Mucosa of gallbladder (tissue), 1 donor: ENCODE data around the gene TNMD. TPM values are rescaled to one million over a fixed set of nuclear protein-coding genes. Genes with fewer than 3 reads are reported as not detected.
A peak's percentile ranks its signal among the peaks of the same experiment; 100 is the strongest.
"Not testable (repeated sequence)": the region's sequence is repeated elsewhere in the genome, so short reads cannot be mapped to it uniquely, and the experiment has no call there.

Source experiments
- DNase-seq: peaks from one replicate; pipeline ENCODE4 v3.0.0-alpha.2; 2020; ENCODE audit warnings: low spot score
- total RNA-seq: library from RNA; stranded (reverse); gene quantifications from one replicate; pipeline ENCODE4 v1.2.1, GENCODE V29; 2021
- donor health status: DM: no; HTN: no; CAD: no.

Gene TNMD
- total RNA-seq, result not detected

DNA sequence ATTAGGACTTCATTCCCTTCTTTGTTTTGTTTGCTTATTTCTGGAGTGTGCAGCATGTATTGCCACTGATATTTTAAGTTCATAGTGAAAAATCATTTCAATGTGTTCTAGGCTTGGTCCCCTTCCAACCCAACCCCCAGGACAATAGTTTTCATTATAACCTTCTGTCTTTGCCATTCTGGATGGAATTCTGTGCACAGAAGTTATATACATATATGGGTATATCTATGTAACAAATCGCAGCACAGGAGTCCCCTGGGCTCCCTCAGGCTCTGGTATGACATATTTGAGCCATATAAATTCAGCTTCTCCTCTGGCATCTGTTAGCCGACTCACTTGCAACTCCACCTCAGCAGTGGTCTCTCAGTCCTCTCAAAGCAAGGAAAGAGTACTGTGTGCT, at the start of gene TNMD:
TSS of gene TNMD (plus strand) at position 326 of the 400 bp plus-strand sequence. CDS start 83 bp downstream, outside the sequence.
- no peak for DNase-seq

DNA sequence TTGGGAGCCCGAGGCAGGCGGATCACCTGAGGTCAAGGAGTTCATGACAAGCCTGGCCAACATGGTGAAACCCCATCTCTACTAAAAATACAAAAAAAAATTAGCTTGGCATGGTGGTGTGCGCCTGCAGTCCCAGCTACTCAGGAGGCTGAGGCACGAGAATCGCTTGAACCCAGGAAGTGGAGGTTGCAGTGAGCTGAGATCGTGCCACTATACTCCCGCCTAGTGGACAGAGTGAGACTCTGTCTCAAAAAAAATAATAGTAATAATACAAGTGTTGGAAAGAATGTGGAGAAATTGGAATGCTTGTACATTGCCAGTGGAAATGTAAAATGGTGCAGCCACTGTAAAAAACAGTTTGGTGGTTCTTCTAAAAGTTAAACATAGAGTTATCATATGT, 19.2 kb upstream of the TNMD start:
- not testable (repeated sequence) for DNase-seq

DNA sequence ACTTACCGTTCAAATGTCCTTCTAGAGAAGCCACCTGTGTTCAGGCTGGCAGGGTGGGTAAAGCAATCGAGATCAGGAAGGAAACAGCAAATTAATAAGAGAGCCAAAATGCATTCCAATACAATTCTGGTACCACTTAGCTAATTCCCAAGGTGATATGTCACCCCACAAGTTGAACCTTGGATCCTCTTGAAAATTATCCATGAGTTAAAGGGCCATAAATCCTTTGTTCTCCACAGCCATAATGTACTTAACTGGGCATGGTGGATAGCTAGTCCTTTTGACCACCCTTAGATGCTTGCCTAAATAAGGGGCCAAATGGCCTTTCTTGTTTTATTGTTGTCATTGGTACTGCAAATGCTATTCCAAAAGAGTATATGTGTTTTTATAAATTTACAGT, 2.0 kb downstream of the TNMD start:
- DNase-seq, result no peak

- DNase-seq, result no peak
Observed at GRCh38 chrX:100587861-100588260, 3.1 kb downstream of the TNMD start.

- no peak for DNase-seq
Observed at GRCh38 chrX:100591256-100592051, 6.7 kb downstream of the TNMD start.

DNA sequence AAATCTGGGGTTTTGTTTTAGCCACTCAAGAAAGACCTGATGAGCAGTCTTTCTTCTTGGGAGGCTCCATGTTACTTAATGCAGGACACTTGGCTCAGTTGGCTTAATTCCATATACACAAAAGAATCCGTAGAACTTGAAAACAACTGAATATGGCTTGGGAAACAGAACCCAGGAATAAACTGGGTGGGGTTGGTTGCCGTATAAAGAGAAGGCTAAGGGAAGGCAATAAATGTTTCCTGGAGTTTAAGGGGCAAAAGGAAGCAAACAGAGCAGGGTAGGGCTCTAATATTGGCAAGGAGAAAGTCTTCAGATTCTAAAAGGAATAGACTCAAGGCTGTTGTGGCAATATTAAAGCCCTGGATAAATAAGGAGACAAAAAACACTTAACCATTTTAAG, 8.4 kb downstream of the TNMD start:
- no peak for DNase-seq

GRCh38 chrX:100593581-100593980, 8.8 kb downstream of the TNMD start:
- DNase-seq, result no peak

GRCh38 chrX:100596601-100597000, 11.9 kb downstream of the TNMD start:
- DNase-seq, result no peak

DNA sequence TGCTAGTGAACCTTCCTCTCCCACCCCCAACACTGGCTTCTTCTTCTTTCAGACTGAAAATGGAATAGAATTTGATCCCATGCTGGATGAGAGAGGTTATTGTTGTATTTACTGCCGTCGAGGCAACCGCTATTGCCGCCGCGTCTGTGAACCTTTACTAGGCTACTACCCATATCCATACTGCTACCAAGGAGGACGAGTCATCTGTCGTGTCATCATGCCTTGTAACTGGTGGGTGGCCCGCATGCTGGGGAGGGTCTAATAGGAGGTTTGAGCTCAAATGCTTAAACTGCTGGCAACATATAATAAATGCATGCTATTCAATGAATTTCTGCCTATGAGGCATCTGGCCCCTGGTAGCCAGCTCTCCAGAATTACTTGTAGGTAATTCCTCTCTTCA, 14.7 kb downstream of the TNMD start:
- DNase-seq, result no peak

- DNase-seq, result no peak
Observed at GRCh38 chrX:100600340-100600739, 15.6 kb downstream of the TNMD start.

- no peak for DNase-seq
Observed at GRCh38 chrX:100600758-100601157, 16.0 kb downstream of the TNMD start.

GRCh38 chrX:100606753-100607152, 22.0 kb downstream of the TNMD start:
- DNase-seq, result no peak

- DNase-seq, result no peak
Observed at GRCh38 chrX:100609591-100609990, 24.9 kb downstream of the TNMD start.

DNA sequence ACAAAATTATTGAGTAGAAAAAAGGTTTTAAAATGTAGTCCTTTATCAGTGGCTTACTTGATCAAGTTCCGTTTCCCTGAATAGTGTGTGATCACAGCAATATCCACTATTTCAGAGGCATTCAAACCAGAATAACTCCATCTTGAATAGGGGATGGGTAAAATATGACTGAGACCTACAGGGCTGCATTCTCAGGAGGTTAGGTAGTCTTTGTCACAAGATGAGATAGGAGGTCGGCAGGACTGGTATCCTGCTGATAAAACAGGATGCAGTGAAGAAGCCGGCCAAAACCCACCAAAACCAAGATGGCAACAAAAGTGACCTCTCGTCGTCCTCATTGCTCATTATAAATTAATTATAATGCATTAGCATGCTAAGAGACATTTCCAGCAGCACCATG, 27.2 kb downstream of the TNMD start:
- DNase-seq, result no peak

- no peak for DNase-seq
Observed at GRCh38 chrX:100615005-100615404, 30.3 kb downstream of the TNMD start.

GRCh38 chrX:100623001-100623400, 38.3 kb downstream of the TNMD start:
- DNase-seq, result no peak

DNA sequence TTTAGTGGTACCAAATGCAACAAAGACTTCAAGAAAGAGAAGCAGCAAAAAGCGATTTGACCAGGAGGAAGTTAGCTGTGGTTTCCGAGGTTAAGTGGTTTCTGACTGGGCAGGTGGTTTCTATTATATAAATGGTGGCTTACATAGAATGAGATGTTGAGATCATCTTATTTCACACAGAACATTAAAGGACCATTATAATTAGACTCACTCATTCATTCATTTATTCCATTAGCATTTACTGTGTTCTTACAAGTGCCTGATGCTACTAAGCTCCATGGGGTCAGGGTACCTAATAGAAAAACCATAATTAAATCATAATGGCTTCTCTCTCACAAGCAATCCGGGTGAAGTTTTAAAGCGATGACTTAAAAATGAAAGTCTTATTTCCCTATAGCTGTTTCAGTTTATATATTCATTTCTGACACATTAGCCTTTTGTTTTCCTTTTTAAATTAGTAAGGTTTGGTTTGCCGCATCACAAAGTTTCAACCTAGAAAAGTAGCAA, 41.3 kb downstream of the TNMD start:
- no peak for DNase-seq

DNA sequence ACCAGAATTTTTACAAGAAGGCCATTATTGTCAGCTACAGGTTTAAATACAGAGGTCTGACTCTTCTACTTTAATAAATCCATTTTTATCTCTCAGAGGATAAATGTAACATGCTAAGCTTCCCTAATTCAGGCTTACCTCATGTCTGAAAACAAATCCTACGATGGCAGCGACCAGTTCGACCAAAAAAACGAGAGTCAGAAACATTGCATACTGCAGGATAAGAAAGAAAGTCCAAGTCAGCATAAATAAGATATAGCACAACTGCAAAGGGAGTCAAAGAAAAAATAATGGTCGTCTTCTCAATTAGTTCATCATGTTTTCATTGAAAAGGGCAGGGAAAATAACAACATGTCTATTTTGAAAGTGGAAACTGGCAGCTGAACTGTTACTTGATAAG, 50.3 kb downstream of the TNMD start:
- DNase-seq, result no peak

- no peak for DNase-seq
Observed at GRCh38 chrX:100635989-100636320, 51.2 kb downstream of the TNMD start.

GRCh38 chrX:100636321-100636991, 51.7 kb downstream of the TNMD start, which contains the start of gene TSPAN6:
TSS of gene TSPAN6 (minus strand) at chrX:100636806. CDS start at chrX:100636694, 112 bp downstream.
- peak; percentile 82 for DNase-seq

DNA sequence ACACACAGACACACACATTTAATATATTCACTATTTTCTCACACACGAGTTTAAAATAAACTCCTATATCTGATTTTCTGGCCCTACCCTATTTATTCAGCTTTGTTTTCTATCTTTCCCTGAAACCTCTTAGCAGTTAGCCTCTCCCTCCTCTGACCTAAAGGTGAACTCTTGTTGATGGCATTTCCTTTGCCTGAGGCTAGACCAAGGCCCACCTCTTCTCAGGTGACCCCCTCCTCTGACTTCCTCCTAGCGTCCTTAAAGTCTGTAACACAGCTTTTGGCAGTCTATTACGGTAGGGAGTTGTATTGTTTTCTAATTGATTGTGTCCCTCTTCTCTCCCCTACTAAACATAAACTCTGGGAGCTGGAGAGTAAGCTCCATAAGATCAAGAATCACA, 57.6 kb downstream of the TNMD start:
- no peak for DNase-seq

- DNase-seq, result no peak
Observed at GRCh38 chrX:100643212-100643611, 58.5 kb downstream of the TNMD start.
